ENCODE results near the gene MUC2.

Gene MUC2

GRCh38 chr11:1074244-1075221, at the start of gene MUC2:
Gene MUC2 (plus strand): TSS chr11:1074874.
- DNase-seq (ENCODE audit: low read depth in 2 of 2) = no peak

- DNase-seq (ENCODE audit: low read depth in 2 of 2) = no peak
Observed at GRCh38 chr11:1025410-1026162, 49.1 kb upstream of the MUC2 start.

GRCh38 chr11:1026163-1026450, 48.6 kb upstream of the MUC2 start:
- DNase-seq (ENCODE audit: low read depth in 2 of 2) = no peak

GRCh38 chr11:1026641-1027482, 47.8 kb upstream of the MUC2 start:
- no peak for DNase-seq (ENCODE audit: low read depth in 2 of 2)

GRCh38 chr11:1027483-1028290, 47.0 kb upstream of the MUC2 start:
- no peak for DNase-seq (ENCODE audit: low read depth in 2 of 2)

- no peak for DNase-seq (ENCODE audit: low read depth in 2 of 2)
Observed at GRCh38 chr11:1028291-1028540, 46.5 kb upstream of the MUC2 start.

- DNase-seq (ENCODE audit: low read depth in 2 of 2) = no peak
Observed at GRCh38 chr11:1028616-1029015, 46.1 kb upstream of the MUC2 start.

GRCh38 chr11:1029051-1029450, 45.6 kb upstream of the MUC2 start:
- no peak for DNase-seq (ENCODE audit: low read depth in 2 of 2)

- no peak for DNase-seq (ENCODE audit: low read depth in 2 of 2)
Observed at GRCh38 chr11:1029654-1030053, 45.0 kb upstream of the MUC2 start.

- no peak for DNase-seq (ENCODE audit: low read depth in 2 of 2)
Observed at GRCh38 chr11:1030086-1030485, 44.6 kb upstream of the MUC2 start.

GRCh38 chr11:1030556-1030955, 44.1 kb upstream of the MUC2 start:
- no peak for DNase-seq (ENCODE audit: low read depth in 2 of 2)

- DNase-seq (ENCODE audit: low read depth in 2 of 2) = no peak
Observed at GRCh38 chr11:1031121-1031899, 43.4 kb upstream of the MUC2 start.

- no peak for DNase-seq (ENCODE audit: low read depth in 2 of 2)
Observed at GRCh38 chr11:1032310-1032891, 42.3 kb upstream of the MUC2 start.

GRCh38 chr11:1033016-1033798, 41.5 kb upstream of the MUC2 start:
- no peak for DNase-seq (ENCODE audit: low read depth in 2 of 2)

- no peak for DNase-seq (ENCODE audit: low read depth in 2 of 2)
Observed at GRCh38 chr11:1034001-1034400, 40.7 kb upstream of the MUC2 start.

GRCh38 chr11:1034456-1035295, 40.0 kb upstream of the MUC2 start:
- no peak for DNase-seq (ENCODE audit: low read depth in 2 of 2)

- no peak for DNase-seq (ENCODE audit: low read depth in 2 of 2)
Observed at GRCh38 chr11:1035577-1036283, 38.9 kb upstream of the MUC2 start.

- no peak for DNase-seq (ENCODE audit: low read depth in 2 of 2)
Observed at GRCh38 chr11:1036303-1036923, 38.3 kb upstream of the MUC2 start, which contains the start of gene MUC6. Gene MUC6 (minus strand): TSS chr11:1036718. CDS start chr11:1036655, 63 bp downstream.

Data from fibroblast of skin of left biceps (primary cell).